ENCODE results near the gene EQTN. TPM values are rescaled to one million over a fixed set of nuclear protein-coding genes. Genes with fewer than 3 reads are reported as not detected.

The EQTN gene
- total RNA-seq, 2 experiments from 2014 or later, result not detected

GRCh38 chr9:27335075-27335474 is 38.1 kb upstream of the EQTN start:
- no peak for DNase-seq
- no peak for ATAC-seq
- H3K27me3 Mint-ChIP-seq (ENCODE audit: low read depth), result peaks cover 4% of the 10 kb centered on the region
- POLR2A ChIA-PET, result interaction anchor here (1.1 kb wide), 1 partner anchor 195 kb away, joined by 3 read pairs; the partner anchor contains the start of gene MOB3B
- no peaks in the 10 kb centered on the region for H3K9me3 Mint-ChIP-seq (ENCODE audit: insufficient read depth)
- no peaks in the 10 kb centered on the region for H3K36me3 Mint-ChIP-seq (ENCODE audit: low read depth)
- H3K27ac Mint-ChIP-seq, result no peak overlapping the region
- peaks cover 16% of the 10 kb centered on the region for H3K4me1 Mint-ChIP-seq (ENCODE audit: low read depth)
- CTCF ChIA-PET, result interaction anchor here (0.8 to 2.7 kb wide), 3 partner anchors 195 to 214 kb away, joined by 3 to 8 read pairs (median 3); partner anchors contain the start of gene MOB3B
- H3K4me3 Mint-ChIP-seq, result no peak overlapping the region

- CTCF ChIA-PET, result interaction anchor here (0.7 to 3.3 kb wide), 21 partner anchors 8 to 415 kb away, joined by 3 to 59 read pairs (median 6); partner anchors contain the start of gene MOB3B
- ATAC-seq (peak; percentile 68), DNase-seq (peak; percentile 64)
- Mint-ChIP-seq H3K9me3 (ENCODE audit: insufficient read depth) (no peaks in the 10 kb centered on the region), H3K4me1 (ENCODE audit: low read depth) (peaks cover 16% of the 10 kb centered on the region), H3K27ac (no peak overlapping the region), H3K4me3 (no peak overlapping the region), H3K36me3 (ENCODE audit: low read depth) (no peaks in the 10 kb centered on the region), H3K27me3 (ENCODE audit: low read depth) (peaks cover 4% of the 10 kb centered on the region)
- POLR2A ChIA-PET, result interaction anchor here (0.6 to 1.0 kb wide), 3 partner anchors 192 to 392 kb away, joined by 3 to 4 read pairs (median 3); partner anchors contain the start of gene C9orf72
Measured at GRCh38 chr9:27333241-27334052, 36.5 kb upstream of the EQTN start.

- no peak for ATAC-seq
- Mint-ChIP-seq H3K36me3 (ENCODE audit: low read depth) (no peaks in the 10 kb centered on the region), H3K27ac (no peak overlapping the region), H3K27me3 (ENCODE audit: low read depth) (peaks cover 4% of the 10 kb centered on the region), H3K4me3 (no peak overlapping the region), H3K4me1 (ENCODE audit: low read depth) (peaks cover 11% of the 10 kb centered on the region), H3K9me3 (ENCODE audit: insufficient read depth) (no peaks in the 10 kb centered on the region)
- CTCF ChIA-PET, result interaction anchor here (0.9 to 3.3 kb wide), 5 partner anchors 22 to 199 kb away, joined by 3 to 59 read pairs (median 12); partner anchors contain the start of gene MOB3B
- no peak for DNase-seq
- POLR2A ChIA-PET, result no interaction called here
Measured at GRCh38 chr9:27331393-27331792, 34.4 kb upstream of the EQTN start.

DNA sequence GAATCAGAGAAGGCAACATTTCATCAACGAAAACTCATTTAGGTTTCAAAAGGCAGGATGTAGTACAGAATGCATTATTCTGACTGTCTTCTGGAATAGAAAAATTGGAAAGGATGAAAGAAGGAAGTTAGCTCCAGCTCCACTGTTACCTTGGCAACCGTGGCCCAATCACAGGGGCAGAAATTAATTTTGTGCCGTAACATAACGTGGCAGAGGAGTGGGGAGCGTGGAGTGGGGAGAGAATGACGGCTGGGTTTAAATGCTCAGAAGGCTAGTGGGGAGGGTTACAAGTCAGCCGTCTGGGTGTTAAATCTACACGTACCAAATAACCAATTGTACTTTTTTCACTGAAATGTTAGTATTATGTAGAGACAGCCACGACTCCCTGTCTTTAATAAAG is 32.3 kb upstream of the EQTN start:
- H3K27ac Mint-ChIP-seq, result no peak overlapping the region
- DNase-seq (no peak), ATAC-seq (no peak)
- H3K9me3 Mint-ChIP-seq (ENCODE audit: insufficient read depth), result no peaks in the 10 kb centered on the region
- peaks cover 5% of the 10 kb centered on the region for H3K27me3 Mint-ChIP-seq (ENCODE audit: low read depth)
- no peak overlapping the region for H3K4me3 Mint-ChIP-seq
- H3K36me3 Mint-ChIP-seq (ENCODE audit: low read depth), result no peaks in the 10 kb centered on the region
- POLR2A ChIA-PET, result no interaction called here
- CTCF ChIA-PET, result interaction anchor here (0.6 to 2.8 kb wide), 2 partner anchors 15 to 201 kb away, joined by 3 to 11 read pairs; partner anchors contain the start of gene MOB3B
- peaks cover 5% of the 10 kb centered on the region for H3K4me1 Mint-ChIP-seq (ENCODE audit: low read depth)

- H3K36me3 Mint-ChIP-seq (ENCODE audit: low read depth), result no peaks in the 10 kb centered on the region
- ATAC-seq (no peak), DNase-seq (no peak)
- no peak overlapping the region for H3K4me3 Mint-ChIP-seq
- POLR2A ChIA-PET, result no interaction called here
- H3K9me3 Mint-ChIP-seq (ENCODE audit: insufficient read depth), result no peaks in the 10 kb centered on the region
- H3K4me1 Mint-ChIP-seq (ENCODE audit: low read depth), result peaks cover 3% of the 10 kb centered on the region
- CTCF ChIA-PET, result interaction anchor here (0.6 to 2.8 kb wide), 2 partner anchors 201 to 440 kb away, joined by 3 to 11 read pairs; partner anchors contain the start of gene MOB3B
- no peak overlapping the region for H3K27ac Mint-ChIP-seq
- peaks cover 5% of the 10 kb centered on the region for H3K27me3 Mint-ChIP-seq (ENCODE audit: low read depth)
Measured at GRCh38 chr9:27328483-27328882, 31.5 kb upstream of the EQTN start.

GRCh38 chr9:27311184-27311583 is 14.2 kb upstream of the EQTN start:
- Mint-ChIP-seq H3K4me1 (ENCODE audit: low read depth) (no peaks in the 10 kb centered on the region), H3K36me3 (ENCODE audit: low read depth) (no peaks in the 10 kb centered on the region), H3K4me3 (no peak overlapping the region), H3K27ac (no peak overlapping the region), H3K27me3 (ENCODE audit: low read depth) (peaks cover 5% of the 10 kb centered on the region), H3K9me3 (ENCODE audit: insufficient read depth) (no peaks in the 10 kb centered on the region)
- no peak for ATAC-seq
- no peak for DNase-seq
- CTCF ChIA-PET, result no interaction called here
- POLR2A ChIA-PET, result no interaction called here

DNA sequence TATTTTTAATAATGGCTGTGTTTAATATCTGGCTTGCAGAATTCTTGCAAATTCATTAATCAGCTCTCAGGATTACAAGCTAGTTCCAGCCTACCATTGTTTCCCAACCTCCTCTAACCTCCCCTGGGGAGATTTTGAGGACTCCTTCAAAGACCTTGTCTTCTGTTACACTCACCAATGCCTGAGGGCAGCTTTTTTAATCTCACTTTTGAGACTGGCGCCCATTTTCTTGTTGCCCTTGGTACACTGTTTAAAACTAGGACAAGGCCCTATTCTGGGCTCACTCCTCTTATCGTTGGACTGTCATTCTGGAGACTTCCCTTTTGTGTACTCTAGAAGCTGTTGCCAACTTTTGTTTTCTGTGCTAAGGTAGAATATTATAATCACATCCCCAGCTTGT is 13.6 kb upstream of the EQTN start:
- ChIA-PET POLR2A (no interaction called here), CTCF (interaction anchor here (0.9 kb wide), 1 partner anchor 219 kb away, joined by 4 read pairs; the partner anchor contains the start of gene MOB3B)
- Mint-ChIP-seq H3K9me3 (ENCODE audit: insufficient read depth) (no peaks in the 10 kb centered on the region), H3K4me3 (no peak overlapping the region), H3K27me3 (ENCODE audit: low read depth) (peaks cover 5% of the 10 kb centered on the region), H3K27ac (no peak overlapping the region), H3K4me1 (ENCODE audit: low read depth) (no peaks in the 10 kb centered on the region), H3K36me3 (ENCODE audit: low read depth) (no peaks in the 10 kb centered on the region)
- ATAC-seq, result no peak
- DNase-seq, result no peak

DNA sequence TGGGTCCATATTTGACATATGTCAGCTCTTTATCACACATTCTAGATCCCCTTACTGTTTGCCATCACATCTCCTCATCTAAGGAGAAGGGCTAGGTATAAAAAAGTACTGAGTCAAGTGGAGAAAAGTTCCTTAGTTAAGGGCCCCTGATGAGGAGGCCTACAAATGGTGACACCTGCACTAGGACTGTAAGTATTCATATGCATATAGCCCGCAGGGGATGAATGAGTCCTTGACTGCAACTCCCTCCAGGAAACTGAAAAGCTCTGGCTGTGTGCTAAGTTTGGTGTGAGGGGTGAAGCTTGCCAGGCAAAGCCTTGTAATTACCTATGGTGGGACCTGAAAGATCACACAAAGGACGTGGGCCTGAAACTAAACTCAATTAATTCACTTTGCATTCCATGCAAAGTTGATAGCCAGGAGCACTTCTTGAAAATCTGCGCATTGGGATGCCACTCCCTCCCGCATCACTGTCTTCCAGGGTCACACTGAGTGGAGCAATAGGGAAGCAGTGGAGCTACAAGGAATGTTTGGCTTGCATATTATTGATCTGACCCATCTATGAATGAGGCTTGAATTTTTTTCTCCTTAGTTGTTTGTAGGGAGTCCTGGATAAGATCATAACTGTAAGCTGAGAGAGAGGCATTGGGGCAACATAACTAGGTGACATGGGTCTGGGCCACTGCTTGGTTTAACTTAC is 11.9 kb upstream of the EQTN start:
- ATAC-seq (no peak), DNase-seq (no peak)
- ChIA-PET POLR2A (no interaction called here), CTCF (interaction anchor here (0.6 kb wide), 1 partner anchor 110 kb away, joined by 3 read pairs; no protein-coding TSS in a partner anchor)
- no peaks in the 10 kb centered on the region for H3K36me3 Mint-ChIP-seq (ENCODE audit: low read depth)
- H3K4me3 Mint-ChIP-seq, result no peak overlapping the region
- H3K4me1 Mint-ChIP-seq (ENCODE audit: low read depth), result no peaks in the 10 kb centered on the region
- peaks cover 2% of the 10 kb centered on the region for H3K27me3 Mint-ChIP-seq (ENCODE audit: low read depth)
- no peaks in the 10 kb centered on the region for H3K9me3 Mint-ChIP-seq (ENCODE audit: insufficient read depth)
- no peak overlapping the region for H3K27ac Mint-ChIP-seq

GRCh38 chr9:27304521-27304920 is 7.6 kb upstream of the EQTN start:
- Mint-ChIP-seq H3K27ac (no peak overlapping the region), H3K36me3 (ENCODE audit: low read depth) (no peaks in the 10 kb centered on the region), H3K4me1 (ENCODE audit: low read depth) (no peaks in the 10 kb centered on the region), H3K27me3 (ENCODE audit: low read depth) (peaks cover 3% of the 10 kb centered on the region), H3K4me3 (no peak overlapping the region), H3K9me3 (ENCODE audit: insufficient read depth) (no peaks in the 10 kb centered on the region)
- DNase-seq (no peak), ATAC-seq (no peak)
- ChIA-PET CTCF (no interaction called here), POLR2A (no interaction called here)

DNA sequence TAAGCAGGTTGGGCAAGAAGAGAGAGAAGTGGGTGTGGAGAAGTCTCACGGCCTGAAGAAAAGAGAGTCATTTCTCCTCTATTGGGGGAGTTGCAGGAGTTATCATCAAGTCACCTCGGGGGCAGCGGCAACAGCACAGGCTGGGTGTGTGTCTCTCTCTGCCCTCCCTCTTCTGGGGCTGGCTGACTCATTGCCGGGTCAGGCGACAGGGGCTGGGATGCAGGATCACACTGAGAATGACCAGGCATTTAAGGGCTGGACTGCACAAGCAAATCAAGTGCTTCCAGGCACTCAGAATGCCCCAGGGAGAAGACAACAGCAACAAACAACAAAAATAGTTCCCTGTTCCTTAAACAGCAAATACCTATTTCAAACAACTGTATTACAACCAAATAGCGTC is 6.3 kb upstream of the EQTN start:
- no peak overlapping the region for H3K27ac Mint-ChIP-seq
- peaks cover 4% of the 10 kb centered on the region for H3K27me3 Mint-ChIP-seq (ENCODE audit: low read depth)
- CTCF ChIA-PET, result no interaction called here
- no peaks in the 10 kb centered on the region for H3K36me3 Mint-ChIP-seq (ENCODE audit: low read depth)
- H3K9me3 Mint-ChIP-seq (ENCODE audit: insufficient read depth), result no peaks in the 10 kb centered on the region
- ATAC-seq (no peak), DNase-seq (no peak)
- H3K4me3 Mint-ChIP-seq, result no peak overlapping the region
- POLR2A ChIA-PET, result no interaction called here
- H3K4me1 Mint-ChIP-seq (ENCODE audit: low read depth), result no peaks in the 10 kb centered on the region

DNA sequence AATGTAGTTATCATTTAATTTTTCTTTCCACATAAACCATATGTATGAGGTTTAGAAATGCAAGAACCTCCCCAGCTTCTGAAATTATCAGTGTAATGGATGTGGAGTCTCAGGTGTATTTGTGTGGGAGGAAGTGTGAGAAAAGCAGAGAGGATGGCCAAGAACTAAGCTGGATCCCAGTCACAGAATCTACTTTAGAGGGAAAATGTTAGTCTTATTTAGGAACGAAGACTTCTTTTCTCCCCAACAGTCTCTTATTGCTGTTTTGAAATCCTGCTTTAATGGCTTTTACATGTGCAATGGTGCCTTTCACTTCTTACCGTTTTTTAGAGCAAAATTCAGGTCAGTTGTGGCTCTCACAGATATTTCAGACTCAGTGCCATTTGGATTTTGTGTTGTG is 3.0 kb downstream of the EQTN start:
- H3K27ac Mint-ChIP-seq, result no peak overlapping the region
- H3K36me3 Mint-ChIP-seq (ENCODE audit: low read depth), result no peaks in the 10 kb centered on the region
- H3K4me1 Mint-ChIP-seq (ENCODE audit: low read depth), result no peaks in the 10 kb centered on the region
- DNase-seq, result no peak
- H3K9me3 Mint-ChIP-seq (ENCODE audit: insufficient read depth), result no peaks in the 10 kb centered on the region
- POLR2A ChIA-PET, result no interaction called here
- CTCF ChIA-PET, result no interaction called here
- H3K4me3 Mint-ChIP-seq, result no peak overlapping the region
- ATAC-seq, result no peak
- H3K27me3 Mint-ChIP-seq (ENCODE audit: low read depth), result peaks cover 5% of the 10 kb centered on the region

Measured in activated CD8-positive, alpha-beta T cell treated with anti-CD3 and anti-CD28 coated beads, Interleukin-2, amount 10 ng/mL, durations not matched to agents 7 days and 5 days (primary cell).